BLaER1 treated with 17β-estradiol and CSF1 and Interleukin-3, amounts not matched to agents 10 nM and 100 nM (cell line): ENCODE data around the gene SPPL3.

ENCODE experiments used
- H3K27ac ChIP-seq, 11 experiments: shearing (Covaris generic); formaldehyde crosslinking; 2 replicates each; pipeline ENCODE4 v1.8.1; 2022
- H3K27me3 ChIP-seq, 11 experiments: shearing (Covaris generic); formaldehyde crosslinking; 2 replicates each; pipeline ENCODE4 v1.8.1; 2022
- H3K36me3 ChIP-seq, 11 experiments: shearing (Covaris generic); formaldehyde crosslinking; 2 replicates each; pipeline ENCODE4 v1.8.1; 2022
- H3K4me1 ChIP-seq, 10 experiments: shearing (Covaris generic); formaldehyde crosslinking; 2 replicates each; pipeline ENCODE4 v1.8.1; 2022
- H3K4me2 ChIP-seq, 11 experiments: shearing (Covaris generic); formaldehyde crosslinking; 2 replicates each; pipeline ENCODE4 v1.8.1; 2022
- H3K4me3 ChIP-seq, 10 experiments: shearing (Covaris generic); formaldehyde crosslinking; 2 replicates each; pipeline ENCODE4 v1.8.1; 2022
- H3K9ac ChIP-seq, 11 experiments: shearing (Covaris generic); formaldehyde crosslinking; 2 replicates each; pipeline ENCODE4 v1.8.1; 2022
- H3K9me3 ChIP-seq, 11 experiments: shearing (Covaris generic); formaldehyde crosslinking; replicated peaks in 1 of 11; 2 replicates each; pipeline ENCODE4 v1.8.1; 2022
- H4K20me1 ChIP-seq, 11 experiments: shearing (Covaris generic); formaldehyde crosslinking; 2 replicates each; pipeline ENCODE4 v1.8.1; 2022
- Cebpa-rat ChIP-seq, 11 experiments: shearing (Covaris generic); IDR thresholded peaks; 2 replicates each; pipeline ENCODE4 v1.8.1; 2022

Gene SPPL3

GRCh38 chr12:120761519-120761934 lies 142.6 kb downstream of the SPPL3 start:
- Histone ChIP-seq H3K4me1 (peaks cover 14 to 33% (median 25%) of the 10 kb centered on the region in 10 experiments), H3K9ac (no peak overlapping the region), H4K20me1 (peaks cover 18 to 83% (median 48%) of the 10 kb centered on the region in 11 experiments; a peak in 20 of 22 replicates), H3K4me3 (no peak overlapping the region), H3K36me3 (peaks cover 44 to 62% (median 55%) of the 10 kb centered on the region in 11 experiments), H3K27ac (no peak overlapping the region), H3K9me3 (no peaks in the 10 kb centered on the region), H3K27me3 (peaks cover 0 to 59% (median 48%) of the 10 kb centered on the region in 11 experiments; a peak in 17 of 22 replicates), H3K4me2 (0 out of 22 replicates have a peak overlapping the region, but pooled peaks of 2 of the 11 experiments have one; percentile 84 to 87)
- TF ChIP-seq Cebpa-rat (IDR thresholded peaks at IDR 0.05): no peak

DNA sequence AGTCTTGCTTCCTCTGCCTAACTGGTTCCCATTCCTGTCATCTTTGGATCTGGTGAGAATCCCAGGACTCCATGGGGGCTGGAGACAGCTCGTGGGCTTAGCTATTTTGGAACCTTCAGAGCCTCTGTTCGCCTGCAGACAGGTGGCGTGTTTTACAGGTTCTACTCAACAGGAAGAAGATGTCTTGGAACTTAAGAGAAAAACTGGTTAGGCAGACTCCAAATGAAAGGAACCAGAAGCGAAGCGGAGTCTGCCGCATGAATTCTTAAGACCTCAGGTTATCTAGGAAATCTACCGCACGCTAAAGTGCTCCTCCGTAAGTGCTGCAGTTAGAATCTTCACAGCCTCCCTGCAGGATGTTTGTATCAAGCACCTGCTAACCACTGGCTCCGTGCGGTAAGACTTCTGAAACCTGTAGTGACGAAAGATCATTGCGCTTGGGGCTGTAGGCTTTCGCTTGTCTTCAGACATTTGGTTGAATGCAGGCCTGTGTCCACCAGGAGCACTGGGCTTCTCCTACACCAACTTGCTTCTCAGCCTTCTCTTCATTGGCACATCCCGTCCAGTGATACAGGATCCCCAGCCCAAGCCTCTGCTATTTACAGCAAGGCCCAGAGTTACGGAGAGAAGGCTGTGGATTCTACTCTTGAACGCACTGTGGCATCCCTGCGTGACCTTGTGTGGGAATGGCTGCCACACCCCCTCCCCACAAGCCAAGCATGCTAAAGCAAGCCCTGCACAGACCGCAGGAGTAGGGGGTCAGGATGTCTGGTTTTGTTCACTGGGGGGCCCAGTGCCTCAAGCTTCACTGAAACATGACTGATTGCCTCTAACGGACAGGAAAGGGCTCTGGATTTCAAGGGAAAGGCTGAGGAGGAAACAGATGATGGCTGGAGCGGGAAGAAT lies 143.6 kb downstream of the SPPL3 start:
- H4K20me1 ChIP-seq: peaks cover 18 to 74% (median 46%) of the 10 kb centered on the region in 11 experiments; a peak in 20 of 22 replicates
- no peak overlapping the region for H3K4me3 ChIP-seq
- TF ChIP-seq Cebpa-rat (IDR thresholded peaks at IDR 0.05): no peak
- H3K36me3 ChIP-seq: peaks cover 35 to 53% (median 46%) of the 10 kb centered on the region in 11 experiments
- H3K27ac ChIP-seq: no peak overlapping the region
- peaks cover 14 to 33% (median 25%) of the 10 kb centered on the region in 10 experiments for H3K4me1 ChIP-seq
- no peak overlapping the region for H3K9ac ChIP-seq
- H3K27me3 ChIP-seq: peaks cover 0 to 59% (median 48%) of the 10 kb centered on the region in 11 experiments; a peak in 17 of 22 replicates
- H3K9me3 ChIP-seq: peaks cover 0 to 3% (median 0%) of the 10 kb centered on the region in 11 experiments; a peak in 5 of 22 replicates
- H3K4me2 ChIP-seq: peak overlapping the region; percentile 62 to 87 (median 83)

DNA sequence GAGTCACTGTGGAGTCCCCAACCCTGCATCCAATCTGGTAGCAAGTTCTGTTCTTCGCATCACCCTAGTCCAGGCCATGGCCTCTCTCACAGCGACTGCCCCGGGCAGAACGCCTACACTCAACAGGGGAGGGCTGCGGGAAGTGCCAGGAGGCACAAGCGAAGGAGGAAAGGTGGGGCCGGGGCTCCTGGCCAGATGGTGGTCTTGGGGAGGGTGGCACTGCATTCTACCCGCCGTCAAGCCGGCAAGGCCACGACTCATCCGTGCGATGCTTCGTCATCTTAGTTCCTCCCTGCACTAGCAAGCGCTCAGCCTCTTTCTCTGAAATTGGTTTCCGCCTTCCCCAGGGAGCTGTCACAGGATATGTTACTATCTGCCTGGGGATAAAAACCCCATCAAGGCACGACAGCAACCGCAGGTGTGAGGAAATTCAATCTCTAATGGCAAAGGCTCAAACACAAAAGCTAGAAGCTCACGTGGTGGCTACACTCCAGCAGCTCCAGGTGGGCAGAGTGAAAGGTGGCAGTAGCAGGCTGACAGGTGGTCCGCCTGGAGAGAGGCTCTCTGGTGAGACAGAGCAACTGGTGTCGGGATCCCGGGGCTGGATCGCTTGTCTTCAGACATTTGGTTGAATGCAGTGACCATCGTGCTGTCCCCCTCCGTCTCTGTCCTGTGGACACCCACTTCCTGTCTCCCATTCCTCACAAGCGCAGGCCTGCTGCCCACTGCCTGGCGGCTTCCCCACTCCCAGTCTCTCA lies 144.4 kb downstream of the SPPL3 start:
- Histone ChIP-seq H3K9me3 (peaks cover 5 to 11% (median 7%) of the 10 kb centered on the region in 11 experiments), H3K36me3 (peaks cover 27 to 45% (median 38%) of the 10 kb centered on the region in 11 experiments), H3K27me3 (peaks cover 0 to 59% (median 48%) of the 10 kb centered on the region in 11 experiments; a peak in 17 of 22 replicates), H3K27ac (peak overlapping the region in 7 of 11 experiments; percentile 6 to 44 (median 26); a peak in 7 of 22 replicates), H3K4me2 (peak overlapping the region; percentile 62 to 87 (median 83)), H4K20me1 (peaks cover 18 to 69% (median 46%) of the 10 kb centered on the region in 11 experiments; a peak in 20 of 22 replicates), H3K4me3 (0 out of 20 replicates have a peak overlapping the region, but pooled peaks of 1 of the 10 experiments have one; percentile 19), H3K4me1 (peaks cover 14 to 33% (median 25%) of the 10 kb centered on the region in 10 experiments), H3K9ac (0 out of 22 replicates have a peak overlapping the region, but pooled peaks of 1 of the 11 experiments have one; percentile 16)
- TF ChIP-seq Cebpa-rat (IDR thresholded peaks at IDR 0.05): peak in 5 of 11 experiments; percentile 21 to 49 (median 47); a peak in 5 of 22 replicates

DNA sequence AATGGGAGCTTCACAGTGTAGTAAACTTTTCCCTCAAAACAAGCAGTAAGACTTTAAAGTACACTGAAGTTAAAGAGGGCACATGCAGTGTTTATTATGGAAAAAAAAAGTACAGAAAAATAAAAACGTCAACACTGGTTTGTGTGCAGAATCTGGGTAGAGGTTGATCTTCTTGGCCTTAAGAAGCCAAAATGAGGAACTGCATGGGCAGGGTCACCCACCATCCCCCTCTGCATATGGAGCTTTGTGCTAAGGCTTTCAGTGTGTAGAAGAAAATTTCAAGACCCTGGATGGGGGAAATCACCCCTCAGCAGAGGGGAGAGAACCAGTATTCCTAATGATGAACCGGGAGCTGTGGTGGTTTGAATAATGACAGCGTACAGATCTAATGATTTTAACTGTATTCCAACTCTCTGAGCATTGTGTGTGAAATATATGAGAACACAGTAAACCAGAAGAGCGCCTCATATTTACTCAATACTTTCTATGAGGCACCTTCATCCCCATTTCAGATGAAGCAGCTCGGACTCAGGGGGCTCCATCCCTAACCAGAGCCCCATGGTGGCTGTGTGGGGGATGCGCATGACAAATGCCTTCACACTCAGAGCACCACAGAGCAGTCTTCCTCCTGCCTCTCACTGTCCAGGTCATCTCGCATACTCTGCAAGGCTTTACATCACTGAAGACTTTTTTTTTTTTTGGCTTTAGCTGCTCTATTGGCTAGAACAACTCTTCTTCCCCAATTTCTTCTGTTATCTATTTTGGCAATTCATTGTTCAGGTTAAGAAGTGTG lies 145.2 kb downstream of the SPPL3 start:
- H3K36me3 ChIP-seq: peaks cover 19 to 37% (median 30%) of the 10 kb centered on the region in 11 experiments
- peaks cover 14 to 33% (median 25%) of the 10 kb centered on the region in 10 experiments for H3K4me1 ChIP-seq
- TF ChIP-seq Cebpa-rat (IDR thresholded peaks at IDR 0.05): no peak
- H3K9me3 ChIP-seq: peaks cover 10 to 17% (median 11%) of the 10 kb centered on the region in 11 experiments
- no peak overlapping the region for H3K9ac ChIP-seq
- peaks cover 18 to 62% (median 46%) of the 10 kb centered on the region in 11 experiments; a peak in 20 of 22 replicates for H4K20me1 ChIP-seq
- H3K4me3 ChIP-seq: no peak overlapping the region
- peak overlapping the region in 7 of 11 experiments; percentile 6 to 44 (median 26); a peak in 7 of 22 replicates for H3K27ac ChIP-seq
- peak overlapping the region; percentile 62 to 87 (median 83) for H3K4me2 ChIP-seq
- peaks cover 0 to 59% (median 48%) of the 10 kb centered on the region in 11 experiments; a peak in 17 of 22 replicates for H3K27me3 ChIP-seq

- Histone ChIP-seq H3K27me3 (peaks cover 0 to 59% (median 48%) of the 10 kb centered on the region in 11 experiments; a peak in 17 of 22 replicates), H3K9ac (no peak overlapping the region), H3K27ac (no peak overlapping the region), H3K4me1 (peaks cover 14 to 33% (median 25%) of the 10 kb centered on the region in 10 experiments), H3K4me3 (no peak overlapping the region), H3K36me3 (peaks cover 9 to 27% (median 20%) of the 10 kb centered on the region in 11 experiments; a peak in 20 of 22 replicates), H3K4me2 (no peak overlapping the region), H4K20me1 (peaks cover 8 to 51% (median 39%) of the 10 kb centered on the region in 11 experiments; a peak in 20 of 22 replicates), H3K9me3 (peaks cover 10 to 17% (median 11%) of the 10 kb centered on the region in 11 experiments)
- no peak for TF ChIP-seq Cebpa-rat (IDR thresholded peaks at IDR 0.05)
Measured at GRCh38 chr12:120757949-120758348, 146.2 kb downstream of the SPPL3 start.

GRCh38 chr12:120757226-120757742 lies 146.9 kb downstream of the SPPL3 start:
- no peak overlapping the region for H3K9ac ChIP-seq
- peaks cover 14 to 33% (median 25%) of the 10 kb centered on the region in 10 experiments for H3K4me1 ChIP-seq
- H3K27ac ChIP-seq: no peak overlapping the region
- peaks cover 0 to 53% (median 48%) of the 10 kb centered on the region in 11 experiments; a peak in 17 of 22 replicates for H3K27me3 ChIP-seq
- H3K4me3 ChIP-seq: no peak overlapping the region
- peaks cover 10 to 17% (median 11%) of the 10 kb centered on the region in 11 experiments for H3K9me3 ChIP-seq
- H3K4me2 ChIP-seq: no peak overlapping the region
- no peak for TF ChIP-seq Cebpa-rat (IDR thresholded peaks at IDR 0.05)
- peaks cover 8 to 44% (median 33%) of the 10 kb centered on the region in 11 experiments; a peak in 19 of 22 replicates for H4K20me1 ChIP-seq
- H3K36me3 ChIP-seq: peaks cover 4 to 20% (median 14%) of the 10 kb centered on the region in 11 experiments; a peak in 16 of 22 replicates

- peaks cover 10 to 17% (median 11%) of the 10 kb centered on the region in 11 experiments for H3K9me3 ChIP-seq
- no peak overlapping the region for H3K4me3 ChIP-seq
- TF ChIP-seq Cebpa-rat (IDR thresholded peaks at IDR 0.05): no peak
- no peaks in the 10 kb centered on the region for H3K36me3 ChIP-seq
- H3K9ac ChIP-seq: no peak overlapping the region
- H4K20me1 ChIP-seq: peaks cover 0 to 24% (median 14%) of the 10 kb centered on the region in 11 experiments; a peak in 19 of 22 replicates
- H3K27me3 ChIP-seq: peaks cover 0 to 33% (median 28%) of the 10 kb centered on the region in 11 experiments; a peak in 16 of 22 replicates
- H3K4me2 ChIP-seq: no peak overlapping the region
- H3K4me1 ChIP-seq: peaks cover 12 to 19% (median 17%) of the 10 kb centered on the region in 10 experiments
- H3K27ac ChIP-seq: no peak overlapping the region
Measured at GRCh38 chr12:120755269-120755668, 148.9 kb downstream of the SPPL3 start.
